Measurements from ENCODE around the gene C1QTNF2. TPM values are rescaled to one million over a fixed set of nuclear protein-coding genes. Genes with fewer than 3 reads are reported as not detected.

The C1QTNF2 gene
- total RNA-seq, 2 experiments from 2014 or later, result not detected

GRCh38 chr5:160384681-160385080, 14.3 kb upstream of the C1QTNF2 start:
- Mint-ChIP-seq H3K4me1 (no peaks in the 10 kb centered on the region), H3K4me3 (no peak overlapping the region), H3K36me3 (peaks cover 5% of the 10 kb centered on the region), H3K9me3 (ENCODE audit: low read depth) (peaks cover 5% of the 10 kb centered on the region), H3K27me3 (peaks cover 34% of the 10 kb centered on the region), H3K27ac (no peak overlapping the region)
- DNase-seq, result no peak
- CTCF ChIA-PET, result no interaction called here
- no peak for ATAC-seq

GRCh38 chr5:160382346-160382745, 11.9 kb upstream of the C1QTNF2 start:
- Mint-ChIP-seq H3K9me3 (ENCODE audit: low read depth) (peaks cover 4% of the 10 kb centered on the region), H3K27me3 (peaks cover 37% of the 10 kb centered on the region), H3K36me3 (no peaks in the 10 kb centered on the region), H3K4me3 (no peak overlapping the region), H3K4me1 (no peaks in the 10 kb centered on the region), H3K27ac (no peak overlapping the region)
- CTCF ChIA-PET, result no interaction called here
- no peak for DNase-seq
- no peak for ATAC-seq

- Mint-ChIP-seq H3K9me3 (ENCODE audit: low read depth) (no peaks in the 10 kb centered on the region), H3K27ac (no peak overlapping the region)
- CTCF ChIA-PET, result interaction anchor here (0.8 to 1.6 kb wide), 2 partner anchors 11 to 15 kb away, joined by 3 to 6 read pairs; no protein-coding TSS in a partner anchor
Measured at GRCh38 chr5:160380041-160380440, 9.6 kb upstream of the C1QTNF2 start.

GRCh38 chr5:160379511-160379910, 9.1 kb upstream of the C1QTNF2 start:
- CTCF ChIA-PET, result interaction anchor here (1.6 kb wide), 1 partner anchor 12 kb away, joined by 6 read pairs; no protein-coding TSS in a partner anchor
- Mint-ChIP-seq H3K27me3 (peaks cover 56% of the 10 kb centered on the region), H3K4me3 (no peak overlapping the region), H3K4me1 (no peaks in the 10 kb centered on the region), H3K9me3 (ENCODE audit: low read depth) (no peaks in the 10 kb centered on the region), H3K36me3 (no peaks in the 10 kb centered on the region), H3K27ac (no peak overlapping the region)
- ATAC-seq (no peak), DNase-seq (no peak)

More at GRCh38 chr5:160380041-160380440, 9.6 kb upstream of the C1QTNF2 start:
- DNase-seq (no peak), ATAC-seq (no peak)
- no peaks in the 10 kb centered on the region for H3K36me3 Mint-ChIP-seq
- no peaks in the 10 kb centered on the region for H3K4me1 Mint-ChIP-seq
- H3K4me3 Mint-ChIP-seq, result no peak overlapping the region
- H3K27me3 Mint-ChIP-seq, result peaks cover 51% of the 10 kb centered on the region

GRCh38 chr5:160378330-160378729, 7.9 kb upstream of the C1QTNF2 start:
- no peak for ATAC-seq
- CTCF ChIA-PET, result interaction anchor here (0.9 to 1.4 kb wide), 2 partner anchors 11 to 13 kb away, joined by 3 to 4 read pairs; no protein-coding TSS in a partner anchor
- no peaks in the 10 kb centered on the region for H3K4me1 Mint-ChIP-seq

GRCh38 chr5:160377651-160378050, 7.2 kb upstream of the C1QTNF2 start:
- H3K36me3 Mint-ChIP-seq, result no peaks in the 10 kb centered on the region
- ATAC-seq (no peak), DNase-seq (no peak)
- no peaks in the 10 kb centered on the region for H3K4me1 Mint-ChIP-seq
- H3K9me3 Mint-ChIP-seq (ENCODE audit: low read depth), result no peaks in the 10 kb centered on the region
- peaks cover 72% of the 10 kb centered on the region for H3K27me3 Mint-ChIP-seq
- CTCF ChIA-PET, result interaction anchor here (1.4 kb wide), 1 partner anchor 13 kb away, joined by 4 read pairs; no protein-coding TSS in a partner anchor
- H3K27ac Mint-ChIP-seq, result no peak overlapping the region
- H3K4me3 Mint-ChIP-seq, result no peak overlapping the region

More at GRCh38 chr5:160378330-160378729, 7.9 kb upstream of the C1QTNF2 start:
- no peak for DNase-seq
- Mint-ChIP-seq H3K27ac (no peak overlapping the region), H3K36me3 (no peaks in the 10 kb centered on the region), H3K9me3 (ENCODE audit: low read depth) (no peaks in the 10 kb centered on the region), H3K27me3 (peaks cover 68% of the 10 kb centered on the region), H3K4me3 (no peak overlapping the region)

GRCh38 chr5:160376416-160376815, 6.0 kb upstream of the C1QTNF2 start:
- CTCF ChIA-PET, result no interaction called here
- no peaks in the 10 kb centered on the region for H3K9me3 Mint-ChIP-seq (ENCODE audit: low read depth)
- no peak for ATAC-seq
- H3K27me3 Mint-ChIP-seq, result peaks cover 75% of the 10 kb centered on the region
- H3K4me3 Mint-ChIP-seq, result no peak overlapping the region
- DNase-seq, result no peak
- H3K4me1 Mint-ChIP-seq, result no peaks in the 10 kb centered on the region
- H3K27ac Mint-ChIP-seq, result no peak overlapping the region
- no peaks in the 10 kb centered on the region for H3K36me3 Mint-ChIP-seq

- H3K4me3 Mint-ChIP-seq, result no peak overlapping the region
- no peaks in the 10 kb centered on the region for H3K9me3 Mint-ChIP-seq (ENCODE audit: low read depth)
- no peak overlapping the region for H3K27ac Mint-ChIP-seq
- peaks cover 77% of the 10 kb centered on the region for H3K27me3 Mint-ChIP-seq
- H3K4me1 Mint-ChIP-seq, result peaks cover 3% of the 10 kb centered on the region
- CTCF ChIA-PET, result no interaction called here
- DNase-seq (no peak), ATAC-seq (no peak)
- no peaks in the 10 kb centered on the region for H3K36me3 Mint-ChIP-seq
Measured at GRCh38 chr5:160375701-160376100, 5.3 kb upstream of the C1QTNF2 start.

GRCh38 chr5:160375166-160375565, 4.7 kb upstream of the C1QTNF2 start:
- Mint-ChIP-seq H3K27ac (no peak overlapping the region), H3K4me3 (no peak overlapping the region), H3K4me1 (peaks cover 6% of the 10 kb centered on the region), H3K27me3 (peaks cover 79% of the 10 kb centered on the region), H3K36me3 (no peaks in the 10 kb centered on the region), H3K9me3 (ENCODE audit: low read depth) (no peaks in the 10 kb centered on the region)
- ATAC-seq (no peak), DNase-seq (no peak)
- CTCF ChIA-PET, result no interaction called here

- CTCF ChIA-PET, result no interaction called here
- peaks cover 9% of the 10 kb centered on the region for H3K4me1 Mint-ChIP-seq
Measured at GRCh38 chr5:160371294-160371693, 868 bp upstream of the C1QTNF2 start.

GRCh38 chr5:160370713-160371034, 248 bp upstream of the C1QTNF2 start:
- Mint-ChIP-seq H3K9me3 (ENCODE audit: low read depth) (no peaks in the 10 kb centered on the region), H3K4me3 (peak overlapping the region; percentile 27)
- CTCF ChIA-PET, result interaction anchor here (0.6 to 1.3 kb wide), 3 partner anchors 20 to 499 kb away, joined by 3 to 4 read pairs (median 4); no protein-coding TSS in a partner anchor

More at GRCh38 chr5:160371294-160371693, 868 bp upstream of the C1QTNF2 start:
- Mint-ChIP-seq H3K4me3 (no peak overlapping the region), H3K9me3 (ENCODE audit: low read depth) (no peaks in the 10 kb centered on the region), H3K36me3 (no peaks in the 10 kb centered on the region), H3K27ac (no peak overlapping the region), H3K27me3 (peaks cover 83% of the 10 kb centered on the region)
- DNase-seq (no peak), ATAC-seq (no peak)

GRCh38 chr5:160367885-160368284, 2.5 kb downstream of the C1QTNF2 start:
- ATAC-seq (no peak), DNase-seq (no peak)
- no peak overlapping the region for H3K27ac Mint-ChIP-seq
- peaks cover 9% of the 10 kb centered on the region for H3K4me1 Mint-ChIP-seq
- peaks cover 54% of the 10 kb centered on the region for H3K27me3 Mint-ChIP-seq
- no peaks in the 10 kb centered on the region for H3K36me3 Mint-ChIP-seq
- H3K9me3 Mint-ChIP-seq (ENCODE audit: low read depth), result no peaks in the 10 kb centered on the region
- CTCF ChIA-PET, result interaction anchor here (1.1 to 1.4 kb wide), 2 partner anchors 22 to 23 kb away, joined by 3 to 5 read pairs; no protein-coding TSS in a partner anchor
- no peak overlapping the region for H3K4me3 Mint-ChIP-seq

More at GRCh38 chr5:160370713-160371034, 248 bp upstream of the C1QTNF2 start:
- H3K4me1 Mint-ChIP-seq, result peaks cover 9% of the 10 kb centered on the region
- H3K27ac Mint-ChIP-seq, result no peak overlapping the region
- no peak for DNase-seq
- no peaks in the 10 kb centered on the region for H3K36me3 Mint-ChIP-seq
- ATAC-seq, result no peak
- peaks cover 80% of the 10 kb centered on the region for H3K27me3 Mint-ChIP-seq

GRCh38 chr5:160367261-160367660, 3.2 kb downstream of the C1QTNF2 start:
- DNase-seq, result no peak
- ATAC-seq, result no peak
- CTCF ChIA-PET, result interaction anchor here (1.1 to 1.4 kb wide), 2 partner anchors 22 to 24 kb away, joined by 3 to 5 read pairs; no protein-coding TSS in a partner anchor
- H3K9me3 Mint-ChIP-seq (ENCODE audit: low read depth), result no peaks in the 10 kb centered on the region
- H3K4me3 Mint-ChIP-seq, result no peak overlapping the region
- H3K4me1 Mint-ChIP-seq, result peaks cover 9% of the 10 kb centered on the region
- H3K27ac Mint-ChIP-seq, result no peak overlapping the region
- H3K36me3 Mint-ChIP-seq, result no peaks in the 10 kb centered on the region
- peaks cover 48% of the 10 kb centered on the region for H3K27me3 Mint-ChIP-seq

GRCh38 chr5:160366230-160366629, 4.2 kb downstream of the C1QTNF2 start:
- H3K27me3 Mint-ChIP-seq, result peaks cover 38% of the 10 kb centered on the region
- peaks cover 9% of the 10 kb centered on the region for H3K4me1 Mint-ChIP-seq
- no peaks in the 10 kb centered on the region for H3K9me3 Mint-ChIP-seq (ENCODE audit: low read depth)
- no peaks in the 10 kb centered on the region for H3K36me3 Mint-ChIP-seq
- H3K27ac Mint-ChIP-seq, result no peak overlapping the region
- DNase-seq (no peak), ATAC-seq (no peak)
- no peak overlapping the region for H3K4me3 Mint-ChIP-seq
- CTCF ChIA-PET, result interaction anchor here (1.0 to 1.2 kb wide), 2 partner anchors 21 to 25 kb away, joined by 3 read pairs; no protein-coding TSS in a partner anchor

Measured in activated CD8-positive, alpha-beta memory T cell treated with anti-CD3 and anti-CD28 coated beads, Interleukin-2, amount 10 ng/mL, durations not matched to agents 7 days and 5 days (primary cell).